ENCODE data around the gene SMAD7. TPM values are rescaled to one million over a fixed set of nuclear protein-coding genes. Genes with fewer than 3 reads are reported as not detected.

The SMAD7 gene
- polyA plus RNA-seq, 3 donors, result 1.4 to 9.4 (median 1.5) TPM

DNA sequence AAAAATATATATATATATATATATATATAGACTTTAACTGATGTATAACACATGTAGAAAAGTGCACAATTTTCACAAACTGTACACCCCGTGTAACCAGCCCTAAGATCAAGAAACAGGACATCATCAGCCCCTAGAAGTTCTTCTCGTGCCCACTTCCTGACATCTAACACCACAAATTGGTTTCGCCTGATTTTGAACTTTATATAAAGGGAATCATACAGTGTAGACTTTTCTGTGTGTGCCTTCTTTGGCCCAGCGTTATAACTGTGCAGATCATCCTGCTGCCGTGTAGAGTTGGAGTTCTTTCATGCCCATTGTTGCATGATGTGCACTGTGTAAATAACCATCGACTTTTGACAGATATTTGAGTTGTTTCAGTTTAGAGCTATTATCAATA lies 41.0 kb downstream of the SMAD7 start:
- no peak overlapping the region for H3K4me3 ChIP-seq (replicated peaks in 1 of 3; ENCODE audit: low read depth in 2 of 3, low read length in 3 of 3)
- no peaks in the 10 kb centered on the region for H4K20me1 ChIP-seq (ENCODE audit: insufficient read depth, low read length)
- H3K36me3 ChIP-seq (replicated peaks in 1 of 2; ENCODE audit: control insufficient read depth in 1 of 2, insufficient read depth in 2 of 2, low read length in 2 of 2), result no peaks in the 10 kb centered on the region
- WGBS (ENCODE audit: insufficient coverage), result 58% methylated on average over 2 of the region's 6 CpGs
- no peak overlapping the region for H3K4me2 ChIP-seq (replicated peaks; ENCODE audit: extremely low read depth, low read length, poor library complexity, severe bottlenecking)
- Mint-ChIP-seq H3K9me3 (peaks cover 2 to 11% (median 7%) of the 10 kb centered on the region in 7 donors), H3K27ac (no peak overlapping the region), H3K4me1 (peaks cover 14% of the 10 kb centered on the region), H3K36me3 (peaks cover 0 to 5% of the 10 kb centered on the region in 2 donors), H3K27me3 (ENCODE audit: low read depth in 3 of 3) (peaks cover 3 to 9% (median 3%) of the 10 kb centered on the region in 3 donors), H3K4me3 (no peak overlapping the region)
- DNase-seq, result no peak
- no peaks in the 10 kb centered on the region for H3K79me2 ChIP-seq (ENCODE audit: insufficient read depth, low read length)
- no peak overlapping the region for H3K27ac ChIP-seq (ENCODE audit: low read depth in 1 of 2, low read length in 2 of 2)
- intact Hi-C loops (cut with micrococcal nuclease), result no loop called here
- H2AFZ ChIP-seq (ENCODE audit: insufficient read depth, low read depth, low read length, poor library complexity, severe bottlenecking), result no peak overlapping the region
- TF ChIP-seq, protein P1, sequence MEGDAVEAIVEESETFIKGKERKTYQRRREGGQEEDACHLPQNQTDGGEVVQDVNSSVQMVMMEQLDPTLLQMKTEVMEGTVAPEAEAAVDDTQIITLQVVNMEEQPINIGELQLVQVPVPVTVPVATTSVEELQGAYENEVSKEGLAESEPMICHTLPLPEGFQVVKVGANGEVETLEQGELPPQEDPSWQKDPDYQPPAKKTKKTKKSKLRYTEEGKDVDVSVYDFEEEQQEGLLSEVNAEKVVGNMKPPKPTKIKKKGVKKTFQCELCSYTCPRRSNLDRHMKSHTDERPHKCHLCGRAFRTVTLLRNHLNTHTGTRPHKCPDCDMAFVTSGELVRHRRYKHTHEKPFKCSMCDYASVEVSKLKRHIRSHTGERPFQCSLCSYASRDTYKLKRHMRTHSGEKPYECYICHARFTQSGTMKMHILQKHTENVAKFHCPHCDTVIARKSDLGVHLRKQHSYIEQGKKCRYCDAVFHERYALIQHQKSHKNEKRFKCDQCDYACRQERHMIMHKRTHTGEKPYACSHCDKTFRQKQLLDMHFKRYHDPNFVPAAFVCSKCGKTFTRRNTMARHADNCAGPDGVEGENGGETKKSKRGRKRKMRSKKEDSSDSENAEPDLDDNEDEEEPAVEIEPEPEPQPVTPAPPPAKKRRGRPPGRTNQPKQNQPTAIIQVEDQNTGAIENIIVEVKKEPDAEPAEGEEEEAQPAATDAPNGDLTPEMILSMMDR (IDR thresholded peaks at IDR 0.05), result no peak
- no peaks in the 10 kb centered on the region for H3K27me3 ChIP-seq (ENCODE audit: control insufficient read depth in 2 of 2, insufficient read depth in 2 of 2, low read length in 2 of 2)
- H3K9ac ChIP-seq (ENCODE audit: insufficient read depth, low read length, poor library complexity, severe bottlenecking), result no peak overlapping the region
- H3K4me1 ChIP-seq (ENCODE audit: control insufficient read depth in 1 of 2, insufficient read depth in 2 of 2, low read length in 2 of 2), result no peaks in the 10 kb centered on the region
- H3K9me3 ChIP-seq (replicated peaks in 1 of 2; ENCODE audit: control insufficient read depth in 1 of 2, insufficient read depth in 1 of 2, low read length in 2 of 2), result peaks cover 6 to 10% of the 10 kb centered on the region in 2 donors

DNA sequence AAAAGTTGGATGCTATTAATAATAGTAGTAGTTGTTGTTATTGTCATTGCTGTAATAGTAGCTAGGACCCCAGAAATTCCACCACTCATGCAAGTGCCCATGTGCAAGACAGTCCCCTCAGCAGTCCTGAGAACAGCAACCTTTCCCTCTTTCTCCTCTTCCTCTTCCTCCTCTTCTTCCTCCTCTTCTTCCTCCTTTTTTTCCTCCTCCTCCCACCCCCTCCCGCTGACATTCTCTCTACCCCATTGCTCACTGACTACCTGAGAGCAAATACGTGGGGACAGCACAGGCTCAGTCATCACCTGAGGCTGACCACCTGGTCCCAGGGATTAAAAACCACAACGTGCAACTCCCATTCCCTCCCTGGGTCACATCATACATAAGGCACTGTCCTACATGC lies 41.8 kb downstream of the SMAD7 start:
- Histone ChIP-seq H3K79me2 (ENCODE audit: insufficient read depth, low read length) (no peaks in the 10 kb centered on the region), H3K4me2 (replicated peaks; ENCODE audit: extremely low read depth, low read length, poor library complexity, severe bottlenecking) (no peak overlapping the region), H3K36me3 (replicated peaks in 1 of 2; ENCODE audit: control insufficient read depth in 1 of 2, insufficient read depth in 2 of 2, low read length in 2 of 2) (no peaks in the 10 kb centered on the region), H3K27ac (ENCODE audit: low read depth in 1 of 2, low read length in 2 of 2) (no peak overlapping the region), H3K9me3 (replicated peaks in 1 of 2; ENCODE audit: control insufficient read depth in 1 of 2, insufficient read depth in 1 of 2, low read length in 2 of 2) (peaks cover 7 to 14% of the 10 kb centered on the region in 2 donors), H4K20me1 (ENCODE audit: insufficient read depth, low read length) (no peaks in the 10 kb centered on the region), H3K9ac (ENCODE audit: insufficient read depth, low read length, poor library complexity, severe bottlenecking) (no peak overlapping the region), H3K4me3 (replicated peaks in 1 of 3; ENCODE audit: low read depth in 2 of 3, low read length in 3 of 3) (no peak overlapping the region), H3K27me3 (ENCODE audit: control insufficient read depth in 2 of 2, insufficient read depth in 2 of 2, low read length in 2 of 2) (no peaks in the 10 kb centered on the region), H2AFZ (ENCODE audit: insufficient read depth, low read depth, low read length, poor library complexity, severe bottlenecking) (no peak overlapping the region), H3K4me1 (ENCODE audit: control insufficient read depth in 1 of 2, insufficient read depth in 2 of 2, low read length in 2 of 2) (no peaks in the 10 kb centered on the region)
- no peak overlapping the region for H3K4me3 Mint-ChIP-seq
- peaks cover 0 to 5% of the 10 kb centered on the region in 2 donors for H3K36me3 Mint-ChIP-seq
- no peak overlapping the region for H3K27ac Mint-ChIP-seq
- peaks cover under 1 to 9% (median 3%) of the 10 kb centered on the region in 3 donors for H3K27me3 Mint-ChIP-seq (ENCODE audit: low read depth in 3 of 3)
- intact Hi-C loops (cut with micrococcal nuclease), result no loop called here
- peaks cover 9% of the 10 kb centered on the region for H3K4me1 Mint-ChIP-seq
- TF ChIP-seq, protein P1 (IDR thresholded peaks at IDR 0.05), result no peak
- WGBS (ENCODE audit: insufficient coverage), result 100% methylated on average over 1 of the region's 3 CpGs
- no peak for DNase-seq
- H3K9me3 Mint-ChIP-seq, result peaks cover 6 to 15% (median 11%) of the 10 kb centered on the region in 7 donors
